Fibroblast of upper back skin (primary cell): Measurements from ENCODE around the gene ACSF3.

ENCODE experiments used
- DNase-seq: peaks from one replicate; pipeline ENCODE4 v3.0.0-alpha.2; 2013

ACSF3 gene

DNA sequence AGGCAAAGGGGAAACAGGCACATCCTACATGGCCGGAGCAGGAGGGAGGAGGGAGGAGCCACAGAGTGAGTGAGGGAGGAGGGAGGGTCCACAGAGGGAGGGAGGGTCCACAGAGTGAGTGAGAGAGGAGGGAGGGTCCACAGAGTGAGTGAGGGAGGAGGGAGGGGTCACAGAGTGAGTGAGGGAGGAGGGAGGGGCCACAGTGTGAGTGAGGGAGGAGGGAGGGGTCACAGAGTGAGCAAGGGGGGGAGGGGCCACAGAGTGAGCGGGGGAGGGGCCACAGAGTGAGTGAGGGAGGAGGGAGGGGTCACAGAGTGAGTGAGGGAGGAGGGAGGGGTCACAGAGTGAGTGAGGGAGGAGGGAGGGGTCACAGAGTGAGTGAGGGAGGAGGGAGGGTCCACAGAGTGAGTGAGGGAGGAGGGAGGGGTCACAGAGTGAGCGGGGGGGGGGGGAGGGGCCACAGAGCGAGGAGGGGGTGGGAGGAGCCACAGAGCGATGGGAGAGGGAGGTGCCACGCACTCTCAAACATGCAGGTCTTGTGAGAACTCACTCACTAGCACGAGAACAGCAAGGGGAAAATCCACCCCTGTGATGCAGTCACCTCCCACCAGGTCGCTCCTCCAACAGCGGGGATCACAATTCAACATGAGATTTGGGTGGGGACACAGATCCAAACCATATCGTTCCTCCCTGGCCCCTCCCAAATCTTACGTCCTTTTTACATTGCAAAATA is 53.6 kb downstream of the ACSF3 start:
- DNase-seq: no peak

GRCh38 chr16:89149386-89149785 is 55.7 kb downstream of the ACSF3 start:
- DNase-seq: no peak

GRCh38 chr16:89150090-89150835 is 56.6 kb downstream of the ACSF3 start:
- DNase-seq: no peak

- DNase-seq: no peak
Measured at GRCh38 chr16:89150981-89151380, 57.3 kb downstream of the ACSF3 start.

GRCh38 chr16:89152831-89153700 is 59.4 kb downstream of the ACSF3 start:
- no peak for DNase-seq

DNA sequence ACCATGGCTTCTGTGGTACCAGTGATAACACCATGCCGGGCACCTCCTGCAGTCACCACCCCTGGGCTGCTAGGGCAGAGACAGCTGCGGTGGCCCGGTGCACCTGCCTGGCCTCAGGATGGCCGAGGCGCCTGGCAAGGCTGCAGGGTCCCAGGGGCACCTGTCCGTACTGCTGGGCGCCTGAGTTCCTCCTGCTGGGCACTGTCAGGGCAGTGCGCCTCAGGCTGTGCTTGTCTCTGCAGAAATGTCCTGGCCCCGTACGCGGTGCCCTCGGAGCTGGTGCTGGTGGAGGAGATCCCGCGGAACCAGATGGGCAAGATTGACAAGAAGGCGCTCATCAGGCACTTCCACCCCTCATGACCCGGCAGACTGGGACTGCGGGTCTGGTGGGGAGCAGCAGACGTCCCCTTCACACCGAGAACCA is 60.2 kb downstream of the ACSF3 start:
- no peak for DNase-seq

- no peak for DNase-seq
Measured at GRCh38 chr16:89154390-89155183, 60.9 kb downstream of the ACSF3 start.

DNA sequence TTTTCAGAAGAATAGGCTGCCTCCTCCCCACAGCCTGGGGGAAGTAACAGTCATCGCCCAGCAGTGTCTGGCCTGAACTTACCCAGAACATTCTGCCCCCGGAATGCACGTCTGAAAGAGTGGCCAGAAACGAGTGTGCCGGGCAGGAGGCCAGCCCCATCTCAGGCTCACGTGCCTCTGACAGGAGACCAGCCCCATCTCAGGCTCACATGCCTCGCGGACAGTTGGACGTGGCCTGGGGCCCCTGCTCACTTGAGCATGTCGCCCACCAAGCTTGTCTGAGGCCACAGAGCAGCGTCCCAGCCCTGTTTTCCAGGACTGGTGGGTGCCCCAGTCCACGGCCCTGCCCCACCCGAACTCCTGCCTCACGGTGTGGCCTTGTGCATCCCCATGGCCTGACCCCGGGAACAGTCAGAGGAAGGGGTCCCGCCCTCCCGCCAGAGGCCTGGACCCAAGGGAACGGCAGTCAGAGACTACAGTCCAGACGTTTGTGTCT is 61.6 kb downstream of the ACSF3 start:
- DNase-seq: peak; percentile 57

- no peak for DNase-seq
Measured at GRCh38 chr16:89155851-89156739, 62.4 kb downstream of the ACSF3 start.

GRCh38 chr16:89156740-89157645 is 63.3 kb downstream of the ACSF3 start:
- DNase-seq: no peak

DNA sequence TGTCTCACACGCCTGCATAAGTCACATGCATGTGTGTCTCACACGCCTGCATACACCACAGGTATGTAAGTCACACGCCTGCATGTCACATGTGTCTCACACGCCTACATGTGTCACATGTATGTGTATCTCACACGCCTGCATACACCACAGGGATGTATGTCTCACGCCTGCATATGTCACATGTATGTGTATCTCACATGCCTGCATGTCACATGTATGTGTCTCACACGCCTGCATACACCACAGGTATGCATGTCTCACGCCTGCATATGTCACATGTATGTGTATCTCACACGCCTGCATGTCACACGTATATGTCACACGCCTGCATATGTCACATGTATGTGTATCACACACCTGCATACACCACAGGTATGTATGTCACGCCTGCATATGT is 64.1 kb downstream of the ACSF3 start:
- no peak for DNase-seq

DNA sequence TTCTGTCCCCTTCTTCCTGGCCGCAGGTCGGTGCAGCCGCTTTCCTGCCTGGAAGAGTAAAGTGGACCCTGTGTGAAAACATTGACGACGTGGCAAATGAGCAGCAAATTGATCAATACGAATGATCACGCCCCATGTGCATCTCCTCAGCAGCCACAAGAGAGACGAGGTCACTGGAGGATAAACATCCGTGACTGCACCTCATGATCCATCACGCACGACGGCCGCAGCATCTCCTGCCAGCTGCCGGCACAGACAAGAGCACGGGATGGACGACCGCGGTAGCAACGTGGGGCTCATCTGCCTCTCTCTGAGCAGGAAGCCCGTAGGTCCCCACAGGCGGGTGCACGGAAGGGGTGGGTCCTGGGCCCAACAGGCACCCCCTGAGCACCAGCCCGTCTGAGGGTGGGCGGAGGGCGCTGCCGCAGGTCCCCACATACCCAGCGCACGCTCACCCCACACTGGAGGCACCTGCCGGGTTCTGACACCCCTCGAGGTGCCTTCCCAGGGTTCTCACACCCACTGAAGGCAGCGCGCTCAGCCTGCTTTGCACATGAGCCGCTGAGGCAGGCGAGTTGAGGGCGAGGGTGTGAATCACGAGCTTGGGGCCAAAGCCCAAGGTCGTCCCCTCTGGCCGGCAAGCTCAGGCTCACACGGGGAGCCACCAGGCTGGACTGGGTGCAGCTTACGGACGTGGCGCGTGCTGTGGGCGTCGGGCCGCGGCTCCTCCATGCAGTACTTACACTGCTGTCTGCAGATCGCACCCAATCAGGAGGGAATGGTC is 65.6 kb downstream of the ACSF3 start:
- no peak for DNase-seq

- DNase-seq: no peak
Measured at GRCh38 chr16:89159850-89160354, 66.2 kb downstream of the ACSF3 start.

DNA sequence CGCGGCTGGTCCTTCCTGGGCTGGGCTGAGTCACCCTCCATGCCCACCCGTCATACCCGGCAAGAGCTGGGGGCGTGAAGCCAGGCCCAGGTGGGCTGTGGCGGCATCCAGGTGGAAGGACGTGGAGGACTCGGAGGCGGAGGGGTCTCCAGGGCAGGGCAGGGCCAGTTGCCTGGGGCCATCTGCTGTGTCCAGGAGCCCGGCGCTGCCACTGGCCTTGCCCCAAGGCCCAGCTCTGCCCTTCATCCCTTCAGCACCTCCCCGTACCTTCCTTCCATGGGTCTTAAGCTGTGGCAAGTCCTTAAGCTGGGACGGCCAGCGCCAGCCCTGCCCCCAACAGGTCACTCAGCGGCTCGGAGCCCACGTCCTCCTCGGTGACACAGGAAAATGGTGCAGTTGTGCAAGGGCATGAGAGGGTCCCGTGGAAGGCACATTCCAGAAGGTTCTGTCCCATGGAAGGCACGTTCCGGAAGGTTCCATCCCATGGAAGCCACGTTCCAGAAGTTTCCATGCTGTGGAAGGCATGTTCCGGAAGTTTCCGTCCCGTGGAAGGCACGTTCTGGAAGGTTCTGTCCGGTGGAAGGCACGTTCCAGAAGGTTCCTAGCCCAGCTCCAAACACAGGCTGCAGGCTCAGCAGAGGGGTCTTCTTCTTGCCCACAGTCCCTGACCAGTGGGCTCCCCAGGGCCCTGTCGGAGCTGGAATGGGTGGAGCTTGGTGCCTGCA is 67.5 kb downstream of the ACSF3 start:
- no peak for DNase-seq

DNA sequence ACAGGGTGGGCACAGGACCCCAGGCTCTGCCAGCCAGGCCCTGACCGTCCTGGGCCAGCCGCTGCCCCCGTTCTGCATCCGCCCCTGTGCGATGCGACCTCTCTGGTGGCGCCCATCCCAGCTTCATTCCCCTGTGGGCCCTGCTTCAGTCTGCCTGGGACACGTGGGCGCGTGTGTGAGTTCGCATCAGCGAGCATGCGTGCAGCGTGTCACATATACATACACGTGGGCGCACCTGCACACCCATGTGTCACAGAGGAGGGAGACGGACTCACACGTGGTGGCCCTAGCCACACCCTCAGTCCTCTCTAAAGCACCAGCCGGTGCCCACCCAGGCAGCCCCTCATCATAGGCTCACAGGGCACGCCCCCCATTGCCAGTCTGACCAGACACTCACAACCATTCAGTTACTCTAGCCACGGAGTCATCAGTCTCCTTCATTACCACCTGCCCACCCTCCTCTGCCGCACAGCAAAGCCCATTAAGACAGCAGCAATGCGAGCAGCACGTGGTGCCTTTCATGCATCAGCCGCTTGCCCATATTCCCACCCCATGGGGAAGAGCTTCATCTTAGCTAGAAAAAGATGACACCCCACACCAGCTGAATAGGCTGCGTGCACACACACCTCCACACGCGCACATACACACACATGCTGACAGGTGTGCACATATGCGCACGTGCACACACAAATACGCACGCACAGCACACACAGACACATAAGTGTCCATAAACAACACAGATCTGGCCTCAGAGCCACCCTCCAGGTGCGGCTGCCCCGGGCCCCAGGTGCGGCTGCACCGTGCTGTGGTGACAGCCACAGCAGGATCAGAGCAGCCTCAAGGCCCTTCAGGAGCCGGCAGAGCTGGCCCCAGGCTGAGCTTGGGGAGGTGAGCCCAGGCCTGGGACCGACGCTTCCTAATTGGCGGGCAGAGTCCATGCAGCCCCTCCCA is 68.4 kb downstream of the ACSF3 start:
- no peak for DNase-seq

GRCh38 chr16:89163297-89163696 is 69.6 kb downstream of the ACSF3 start:
- DNase-seq: no peak

DNA sequence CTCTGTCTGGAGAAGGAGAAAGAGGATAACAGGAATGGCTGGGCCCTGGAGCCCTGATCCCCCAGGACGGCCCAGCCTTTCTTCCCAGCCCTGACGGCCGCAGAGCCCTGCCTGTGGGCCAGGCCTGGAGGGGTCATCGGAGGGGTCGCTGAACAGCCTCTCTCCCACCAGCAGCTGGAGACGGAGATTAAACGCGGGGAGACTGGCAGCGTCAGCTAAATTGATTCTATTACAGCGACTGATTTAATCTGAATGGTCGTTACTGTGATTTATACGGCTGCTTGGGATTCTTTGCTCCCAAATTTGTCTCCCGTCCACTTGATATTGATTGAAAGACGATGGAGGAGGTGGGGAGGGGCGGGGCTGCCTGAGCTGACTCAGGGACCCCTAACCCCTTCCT is 70.8 kb downstream of the ACSF3 start:
- DNase-seq: no peak
